Adrenal gland (tissue), 12 donors: ENCODE results near the gene KIF4A. TPM values are rescaled to one million over a fixed set of nuclear protein-coding genes. Genes with fewer than 3 reads are reported as not detected.

ENCODE experiments used
- DNase-seq, 7 donors: peaks; one replicate each; pipeline ENCODE4 v3.0.0-alpha.2; 2019 to 2020
- H3K27ac ChIP-seq, 5 donors: fragments of 200-600 bp; sonication (generic) in 4 of 5; 1 replicate in 3 of 5; 2 replicates in 2 of 5; pipeline versions ENCODE4 v1.5.1 to v1.8.0; 2016 to 2020; ENCODE audit warnings: mild to moderate bottlenecking in 1 of 5
- H3K27me3 ChIP-seq: fragments of 200-600 bp; 2 replicates; pipeline ENCODE4 v1.8.0; 2021
- H3K36me3 ChIP-seq, 2 donors: fragments of 200-600 bp; replicated peaks in 1 of 2; 1 replicate in 1 of 2; 2 replicates in 1 of 2; pipeline versions ENCODE4 v1.5.1 to v1.8.0; 2018 to 2022
- H3K4me1 ChIP-seq, 2 donors: fragments of 200-600 bp; replicated peaks in 1 of 2; 1 replicate in 1 of 2; 2 replicates in 1 of 2; pipeline versions ENCODE4 v1.5.1 to v1.8.0; 2018 to 2021
- H3K4me3 ChIP-seq, 4 donors: fragments of 200-600 bp; sonication (generic) in 3 of 4; one replicate each; pipeline ENCODE4 v1.5.1; 2016 to 2018
- H3K9me3 ChIP-seq, 3 donors: fragments of 200-600 bp; sonication (generic) in 1 of 3; replicated peaks in 1 of 3; 1 replicate in 2 of 3; 2 replicates in 1 of 3; pipeline versions ENCODE4 v1.5.1 to v1.8.0; 2016 to 2021
- POLR2A ChIP-seq, 2 donors: fragments of 450-650 bp; IDR thresholded peaks; one replicate each; pipeline ENCODE4 v1.6.1; 2017; ENCODE audit warnings: antibody characterized with exemption in 2 of 2, mild to moderate bottlenecking in 2 of 2, moderate library complexity in 1 of 2
- WGBS, 4 donors: extraction: QIAGEN DNeasy Blood & Tissue Kit in 2 of 4; methylation state at CpG; one replicate each; pipeline versions ENCODE4 v1.1.5 to v1.1.7; 2013 to 2017; 5-methylcytosine and 5-hydroxymethylcytosine counted together
- intact Hi-C, 2 donors: fragments of 100-400 bp; cut with DNase I; formaldehyde crosslinking; loops; one replicate each; pipeline versions ENCODE4 v1.14.1 to v1.15.0; 2022 to 2023
- polyA plus RNA-seq, 3 donors: library from polyadenylated mRNA; stranded (reverse); fragments of 200-250 nt in 2 of 3; fragments of 350-450 nt in 1 of 3; fragmentation: Illumina TruSeq in 1 of 3; extraction: RNeasy Lipid Tissue Mini Kit (QIAGEN cat#74804) in 1 of 3; gene quantifications; one replicate each; pipeline ENCODE4 v1.2.3, GENCODE V29; 2013 to 2014
- total RNA-seq, 9 donors: library from RNA; depleted of rRNA in 4 of 9; stranded (reverse); fragments of >200 nt in 4 of 9; fragments of 120-200 nt in 1 of 9; fragmentation: NEBNext Ultra II Directional in 1 of 9; extraction: Animal tissue kit (Norgen Biotek cat#: 25700) in 1 of 9; gene quantifications; one replicate each; pipeline versions ENCODE4 v1.1.0 to v1.2.4, GENCODE V29; 2013 to 2023
- TF ChIP-seq, protein P1 (sequence below), 6 experiments: fragments of 450-650 bp in 4 of 6; fragments of 200-600 bp in 2 of 6; sonication (generic) in 1 of 6; IDR thresholded peaks; 1 replicate in 5 of 6; 2 replicates in 1 of 6; pipeline versions ENCODE4 v1.5.1 to v1.8.0; 2016 to 2021; ENCODE audit warnings: antibody characterized with exemption in 6 of 6, mild to moderate bottlenecking in 2 of 6, moderate library complexity in 1 of 6
- donor health status: healthy with polysubstance abuse.
- donor health status: Bipolar disorder and iron deficiency.
- donor health status: DM: yes; HTN: yes; CAD: no.
- donor health status: DM: no; HTN: no; CAD: no.
- donor health status: DM: no; HTN: no; CAD: no.
- donor health status: DM: yes; HTN: yes; CAD: no.

The KIF4A gene
- total and polyA plus RNA-seq, 12 donors, result 0.08 to 6.6 (median 0.44) TPM

DNA sequence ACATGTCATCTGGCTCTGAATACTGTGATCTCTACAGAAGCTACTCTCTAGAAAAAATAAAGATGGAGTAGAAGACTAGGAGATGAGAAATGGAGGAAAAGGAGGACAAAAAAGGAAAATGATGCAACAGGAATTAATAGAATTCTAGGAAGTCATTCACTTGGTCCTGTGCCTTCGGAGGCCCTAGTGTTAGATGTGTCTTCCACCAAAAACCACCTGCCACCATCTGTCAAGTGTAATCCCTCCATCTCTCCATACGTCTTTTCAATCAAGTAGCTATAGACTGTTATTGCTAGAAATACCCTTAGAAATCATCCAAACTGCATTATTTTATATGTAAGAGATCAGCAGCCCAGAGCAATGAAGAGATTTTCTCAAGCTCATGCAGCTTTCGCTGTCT, 10.8 kb upstream of the KIF4A start:
- intact Hi-C loops, result no loop called here
- TF ChIP-seq, protein P1, sequence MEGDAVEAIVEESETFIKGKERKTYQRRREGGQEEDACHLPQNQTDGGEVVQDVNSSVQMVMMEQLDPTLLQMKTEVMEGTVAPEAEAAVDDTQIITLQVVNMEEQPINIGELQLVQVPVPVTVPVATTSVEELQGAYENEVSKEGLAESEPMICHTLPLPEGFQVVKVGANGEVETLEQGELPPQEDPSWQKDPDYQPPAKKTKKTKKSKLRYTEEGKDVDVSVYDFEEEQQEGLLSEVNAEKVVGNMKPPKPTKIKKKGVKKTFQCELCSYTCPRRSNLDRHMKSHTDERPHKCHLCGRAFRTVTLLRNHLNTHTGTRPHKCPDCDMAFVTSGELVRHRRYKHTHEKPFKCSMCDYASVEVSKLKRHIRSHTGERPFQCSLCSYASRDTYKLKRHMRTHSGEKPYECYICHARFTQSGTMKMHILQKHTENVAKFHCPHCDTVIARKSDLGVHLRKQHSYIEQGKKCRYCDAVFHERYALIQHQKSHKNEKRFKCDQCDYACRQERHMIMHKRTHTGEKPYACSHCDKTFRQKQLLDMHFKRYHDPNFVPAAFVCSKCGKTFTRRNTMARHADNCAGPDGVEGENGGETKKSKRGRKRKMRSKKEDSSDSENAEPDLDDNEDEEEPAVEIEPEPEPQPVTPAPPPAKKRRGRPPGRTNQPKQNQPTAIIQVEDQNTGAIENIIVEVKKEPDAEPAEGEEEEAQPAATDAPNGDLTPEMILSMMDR (IDR thresholded peaks at IDR 0.05), result no peak
- TF ChIP-seq POLR2A (IDR thresholded peaks at IDR 0.05), result no peak
- 80 to 92% (median 84%) methylated on average over 3 of the region's 3 CpGs for WGBS, 4 donors

DNA sequence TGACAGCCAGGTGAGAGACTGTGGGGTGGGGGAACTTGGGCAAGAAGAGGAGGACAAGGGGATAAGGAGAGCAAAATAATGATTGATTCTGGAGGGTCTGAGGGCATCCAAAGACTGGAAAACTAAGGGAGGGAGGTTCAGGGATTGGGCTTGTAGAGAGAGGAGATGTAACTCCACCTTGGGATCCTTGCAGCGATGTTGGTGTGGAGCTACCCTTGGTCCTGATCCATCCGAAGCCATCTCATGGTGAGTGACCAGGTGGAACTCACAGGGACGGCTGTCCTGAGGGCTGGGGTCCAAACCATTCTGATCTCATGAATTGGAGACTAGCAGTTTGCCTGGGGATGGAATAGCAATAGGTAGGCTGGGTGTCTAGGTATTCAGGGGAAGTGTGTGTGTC, 9.3 kb upstream of the KIF4A start:
- no peak for DNase-seq
- no peaks in the 10 kb centered on the region for H3K36me3 ChIP-seq
- no peaks in the 10 kb centered on the region for H3K4me1 ChIP-seq
- H3K9me3 ChIP-seq, result no peaks in the 10 kb centered on the region
- peaks cover 3% of the 10 kb centered on the region for H3K27me3 ChIP-seq
- TF ChIP-seq POLR2A (IDR thresholded peaks at IDR 0.05), result no peak
- TF ChIP-seq, protein P1 (IDR thresholded peaks at IDR 0.05), result no peak
- no peak overlapping the region for H3K4me3 ChIP-seq
- intact Hi-C loops, result no loop called here
- no peak overlapping the region for H3K27ac ChIP-seq
- WGBS, 4 donors, result 69 to 95% (median 93%) methylated on average over 2 to 3 of the region's 3 CpGs

More for the DNA sequence above, 10.8 kb upstream of the KIF4A start:
- Histone ChIP-seq H3K4me3 (no peak overlapping the region), H3K4me1 (no peaks in the 10 kb centered on the region), H3K27ac (no peak overlapping the region), H3K9me3 (no peaks in the 10 kb centered on the region), H3K27me3 (peaks cover 3% of the 10 kb centered on the region), H3K36me3 (no peaks in the 10 kb centered on the region)
- no peak for DNase-seq

DNA sequence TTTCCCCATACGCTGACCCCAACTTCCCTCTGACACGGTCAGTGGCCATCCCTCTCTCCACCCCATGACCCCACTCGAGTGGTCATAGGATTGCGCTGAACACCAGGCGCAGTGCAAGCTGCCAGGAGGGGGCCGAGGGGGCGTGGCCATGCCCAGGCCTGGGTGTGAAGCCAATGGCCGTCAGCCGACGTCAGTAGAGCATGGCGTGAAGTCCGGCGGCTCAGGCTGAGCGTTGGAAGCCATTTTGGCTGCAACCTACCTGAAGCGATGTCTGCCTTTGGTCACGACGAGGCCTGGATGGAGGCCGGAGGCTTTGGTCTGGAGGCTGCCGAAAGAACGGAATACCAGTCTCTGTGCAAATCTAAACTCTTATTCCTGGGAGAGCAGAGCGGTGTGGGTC, 8.0 kb upstream of the KIF4A start, which contains the start of gene RAB41:
Gene RAB41 (plus strand): TSS at position 222 of the 400 bp plus-strand sequence. CDS start 46 bp downstream, at position 268.
- no peak within 1 kb of the TSS for H3K4me3 ChIP-seq
- no peak for DNase-seq
- H3K27ac ChIP-seq, result no peak within 1 kb of the TSS
- peaks cover under 1% of the 10 kb centered on the region for H3K27me3 ChIP-seq
- WGBS, 4 donors, result 91 to 95% (median 93%) methylated on average over 10 to 21 of the region's 21 CpGs
- H3K36me3 ChIP-seq, result peaks cover 0 to 2% of the 10 kb centered on the region in 2 donors
- no peaks in the 10 kb centered on the region for H3K4me1 ChIP-seq
- no peaks in the 10 kb centered on the region for H3K9me3 ChIP-seq
- intact Hi-C loops, result no loop called here
- TF ChIP-seq POLR2A (IDR thresholded peaks at IDR 0.05), result no peak
- TF ChIP-seq, protein P1 (IDR thresholded peaks at IDR 0.05), result no peak

DNA sequence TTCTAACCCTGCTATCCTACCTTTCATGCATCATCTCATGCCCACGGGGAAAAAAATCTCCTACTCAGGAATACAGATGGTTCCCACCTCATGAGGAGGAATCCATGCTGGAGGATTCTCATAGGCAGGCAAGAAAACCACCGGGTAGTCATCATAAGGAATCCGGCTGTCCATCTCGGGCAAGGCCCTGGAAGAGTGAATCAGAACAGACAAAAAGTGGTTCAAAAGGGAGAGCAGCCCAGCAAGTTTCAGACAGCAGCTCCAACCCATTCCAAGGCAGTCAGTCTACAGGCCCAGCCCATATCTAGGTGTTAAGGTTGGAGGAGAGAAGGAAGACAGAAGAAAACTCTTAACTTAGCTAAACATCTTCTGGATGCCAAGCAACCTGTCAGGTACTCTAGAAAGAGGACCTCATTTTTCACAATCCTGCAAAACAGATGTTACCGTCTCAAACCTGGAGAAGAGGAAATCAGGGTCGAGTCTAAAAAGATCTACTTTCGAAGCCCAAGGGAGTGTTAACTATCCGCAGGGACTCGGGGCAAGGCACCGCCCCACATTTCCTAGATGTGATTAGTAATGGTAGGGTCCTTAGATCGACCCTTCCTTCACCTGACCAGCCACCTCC, 624 bp upstream of the KIF4A start:
- TF ChIP-seq POLR2A (IDR thresholded peaks at IDR 0.05), result no peak
- TF ChIP-seq, protein P1 (IDR thresholded peaks at IDR 0.05), result no peak
- peak overlapping the region in 1 of 5 donors; percentile 72 for H3K27ac ChIP-seq
- H3K4me3 ChIP-seq, result peak overlapping the region in 3 of 4 donors; percentile 15 to 55 (median 40)
- H3K9me3 ChIP-seq, result no peaks in the 10 kb centered on the region
- 25 to 80% (median 50%) methylated on average over 4 to 11 of the region's 11 CpGs for WGBS, 4 donors
- no peaks in the 10 kb centered on the region for H3K4me1 ChIP-seq
- H3K36me3 ChIP-seq, result peaks cover 0 to 9% of the 10 kb centered on the region in 2 donors
- H3K27me3 ChIP-seq, result no peaks in the 10 kb centered on the region
- DNase-seq, result no peak
- intact Hi-C loops, result no loop called here
